Urinary bladder (tissue), 4 donors: ENCODE results near the gene RARA. TPM values are rescaled to one million over a fixed set of nuclear protein-coding genes. Genes with fewer than 3 reads are reported as not detected.

Experiments
- DNase-seq: peaks from one replicate; pipeline ENCODE4 v3.0.0-alpha.2; 2015; ENCODE audit errors: extremely low spot score
- H3K27ac ChIP-seq: one replicate; pipeline ENCODE4 v1.5.1; 2013; ENCODE audit warnings: low read depth, mild to moderate bottlenecking, moderate library complexity
- H3K36me3 ChIP-seq: one replicate; pipeline ENCODE4 v1.6.1; 2013; ENCODE audit warnings: mild to moderate bottlenecking, moderate library complexity; ENCODE audit not compliant: insufficient read depth
- H3K4me1 ChIP-seq: one replicate; pipeline ENCODE4 v1.6.1; 2013; ENCODE audit warnings: mild to moderate bottlenecking, moderate library complexity; ENCODE audit not compliant: insufficient read depth
- H3K4me3 ChIP-seq: one replicate; pipeline ENCODE4 v1.5.1; 2013; ENCODE audit warnings: low read depth, low read length
- WGBS: extraction: QIAGEN DNeasy Blood & Tissue Kit; methylation state at CpG from one replicate; pipeline ENCODE4 v1.1.7; 2013; 5-methylcytosine and 5-hydroxymethylcytosine counted together
- polyA plus RNA-seq: library from polyadenylated mRNA; stranded (reverse); fragments of 200-250 nt; gene quantifications from one replicate; pipeline ENCODE4 v1.2.3, GENCODE V29; 2013
- total RNA-seq: library from RNA; depleted of rRNA; stranded (reverse); fragments of >200 nt; gene quantifications from one replicate; pipeline ENCODE4 v1.2.3, GENCODE V29; 2014
- donor health status: healthy with polysubstance abuse.
- donor health status: healthy.

The RARA gene
- total RNA-seq (10.6 TPM), polyA plus RNA-seq (47.6 TPM)

- WGBS: 8% methylated on average over 20 of the region's 20 CpGs
- Histone ChIP-seq H3K4me3 (peak within 1 kb of the TSS; percentile 43), H3K27ac (peak within 1 kb of the TSS; percentile 75), H3K36me3 (no peaks in the 10 kb centered on the region), H3K4me1 (no peaks in the 10 kb centered on the region)
- DNase-seq: no peak
Observed at GRCh38 chr17:40309031-40309948, at the start of gene RARA. RARA (plus strand) TSS chr17:40309180; CDS start chr17:40331219, 22,039 bp downstream.

- Histone ChIP-seq H3K4me1 (no peaks in the 10 kb centered on the region), H3K36me3 (peaks cover 9% of the 10 kb centered on the region), H3K4me3 (no peak overlapping the region), H3K27ac (no peak overlapping the region)
- WGBS: 92% methylated on average over 2 of the region's 2 CpGs
- no peak for DNase-seq
Observed at GRCh38 chr17:40259505-40259904, 49.5 kb upstream of the RARA start.

- Histone ChIP-seq H3K27ac (no peak overlapping the region), H3K4me1 (no peaks in the 10 kb centered on the region), H3K4me3 (no peak overlapping the region), H3K36me3 (peaks cover 12% of the 10 kb centered on the region)
- no peak for DNase-seq
- WGBS: 88% methylated on average over 7 of the region's 7 CpGs
Observed at GRCh38 chr17:40260528-40260927, 48.5 kb upstream of the RARA start.

- no peak for DNase-seq
- WGBS: 82% methylated on average over 21 of the region's 21 CpGs
- H3K4me3 ChIP-seq: no peak overlapping the region
- peaks cover 9% of the 10 kb centered on the region for H3K36me3 ChIP-seq
- no peak overlapping the region for H3K27ac ChIP-seq
- no peaks in the 10 kb centered on the region for H3K4me1 ChIP-seq
Observed at GRCh38 chr17:40264458-40265185, 44.4 kb upstream of the RARA start.

- WGBS: 87% methylated on average over 5 of the region's 5 CpGs
- DNase-seq: no peak
- Histone ChIP-seq H3K4me3 (no peak overlapping the region), H3K4me1 (no peaks in the 10 kb centered on the region), H3K36me3 (peaks cover 8% of the 10 kb centered on the region), H3K27ac (no peak overlapping the region)
Observed at GRCh38 chr17:40265337-40265736, 43.6 kb upstream of the RARA start.

GRCh38 chr17:40266882-40267281 is 42.1 kb upstream of the RARA start:
- no peak for DNase-seq
- Histone ChIP-seq H3K27ac (no peak overlapping the region), H3K4me1 (no peaks in the 10 kb centered on the region), H3K4me3 (no peak overlapping the region), H3K36me3 (peaks cover 6% of the 10 kb centered on the region)
- WGBS: 94% methylated on average over 6 of the region's 6 CpGs

DNA sequence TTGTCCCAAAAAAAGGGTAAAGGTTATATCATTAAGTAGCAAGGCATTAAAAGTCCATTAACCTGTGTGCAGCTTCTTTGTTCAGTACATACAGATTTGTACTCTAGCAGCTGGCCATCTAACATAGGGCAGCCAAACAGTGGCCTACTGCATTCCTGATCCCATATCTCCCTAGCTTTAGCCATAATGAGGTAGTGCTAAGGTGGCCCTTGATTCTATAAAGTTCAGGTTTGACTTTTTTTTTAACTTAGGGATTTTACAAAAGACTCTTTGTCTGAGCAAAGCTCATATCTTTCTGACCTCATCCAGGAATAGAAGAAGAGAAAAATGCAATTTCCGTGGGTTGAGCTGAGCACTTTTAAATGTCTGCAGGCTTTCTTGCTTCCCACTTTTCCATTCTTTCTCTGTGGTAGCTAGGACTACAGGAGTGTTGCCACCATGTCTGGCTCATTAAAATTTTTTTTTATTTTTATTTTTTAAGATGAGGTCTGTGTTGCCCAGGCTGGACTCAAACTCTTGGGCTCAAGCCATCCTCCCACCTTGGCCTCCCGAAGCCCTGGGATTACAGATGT is 40.8 kb upstream of the RARA start:
- Histone ChIP-seq H3K4me1 (no peaks in the 10 kb centered on the region), H3K4me3 (no peak overlapping the region), H3K27ac (no peak overlapping the region), H3K36me3 (peaks cover 8% of the 10 kb centered on the region)
- DNase-seq: no peak
- 84% methylated on average over 2 of the region's 2 CpGs for WGBS

DNA sequence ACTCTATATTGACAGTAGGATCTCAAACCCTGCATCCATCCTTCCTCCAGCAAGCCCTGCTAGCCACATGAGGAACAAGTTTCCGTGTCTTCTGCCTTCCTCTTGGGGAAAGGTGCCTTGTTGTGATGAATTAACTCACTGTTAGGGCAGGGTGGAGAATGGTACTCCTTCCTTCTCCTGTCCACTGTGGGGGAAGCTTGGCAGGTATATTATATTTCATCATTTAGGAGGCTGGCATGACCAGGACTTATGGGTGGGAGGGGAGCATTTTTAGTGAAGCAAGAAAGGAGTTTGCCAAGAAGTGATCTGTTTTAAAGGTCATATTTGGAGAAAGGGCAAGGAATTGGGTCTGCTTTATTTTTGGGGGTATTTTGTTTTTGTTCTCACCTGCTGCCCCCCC is 30.6 kb upstream of the RARA start:
- Histone ChIP-seq H3K27ac (no peak overlapping the region), H3K4me3 (no peak overlapping the region), H3K4me1 (no peaks in the 10 kb centered on the region), H3K36me3 (peaks cover 3% of the 10 kb centered on the region)
- DNase-seq: no peak
- WGBS: 86% methylated on average over 1 of the region's 1 CpG

DNA sequence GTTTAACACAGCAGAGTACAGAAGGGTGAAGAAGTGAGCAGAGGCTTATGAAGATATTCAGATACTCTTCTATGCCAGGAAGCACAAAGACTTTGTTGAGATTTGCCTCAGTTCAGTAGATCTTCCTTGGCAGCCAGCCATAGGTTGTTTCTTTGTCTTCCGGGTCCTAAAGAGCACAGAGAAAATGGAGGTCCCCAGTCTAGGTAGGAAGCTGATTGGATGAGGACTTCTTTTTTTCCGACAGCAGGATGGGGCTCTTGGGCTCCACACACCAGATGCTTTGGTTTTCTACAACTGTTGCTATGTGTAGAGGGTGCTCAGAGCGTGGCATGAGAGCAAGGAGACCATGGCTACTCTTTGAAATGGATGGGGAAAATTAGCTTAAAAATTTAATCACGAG is 29.6 kb upstream of the RARA start:
- WGBS: 81% methylated on average over 4 of the region's 4 CpGs
- Histone ChIP-seq H3K4me1 (no peaks in the 10 kb centered on the region), H3K4me3 (no peak overlapping the region), H3K36me3 (peaks cover 3% of the 10 kb centered on the region), H3K27ac (no peak overlapping the region)
- no peak for DNase-seq

- WGBS: 79% methylated on average over 2 of the region's 2 CpGs
- peaks cover 3% of the 10 kb centered on the region for H3K36me3 ChIP-seq
Observed at GRCh38 chr17:40281663-40282062, 27.3 kb upstream of the RARA start.

DNA sequence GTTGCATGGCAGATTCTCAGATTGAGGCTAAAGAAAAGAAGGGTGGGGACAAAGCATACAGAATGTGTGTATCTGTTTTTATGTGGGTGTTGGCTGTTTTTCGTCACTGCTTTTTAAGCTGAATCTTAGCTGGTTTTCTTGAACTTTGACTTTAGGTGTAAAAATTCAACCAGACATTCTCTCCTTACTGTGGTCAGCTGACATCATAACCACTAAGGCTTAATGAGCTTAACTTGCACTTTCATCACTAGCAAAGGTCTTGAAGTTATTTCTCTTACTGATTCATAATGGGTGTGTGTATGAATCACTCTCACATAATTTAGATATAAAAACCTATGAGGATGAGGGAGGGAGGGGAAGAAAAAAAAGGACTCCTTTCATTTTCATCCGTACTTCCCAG is 25.3 kb upstream of the RARA start:
- 57% methylated on average over 2 of the region's 2 CpGs for WGBS
- Histone ChIP-seq H3K27ac (peak overlapping the region; percentile 63), H3K4me1 (no peaks in the 10 kb centered on the region), H3K36me3 (peaks cover 2% of the 10 kb centered on the region), H3K4me3 (no peak overlapping the region)
- DNase-seq: no peak

More at GRCh38 chr17:40281663-40282062, 27.3 kb upstream of the RARA start:
- no peak for DNase-seq
- no peak overlapping the region for H3K4me3 ChIP-seq
- no peaks in the 10 kb centered on the region for H3K4me1 ChIP-seq
- no peak overlapping the region for H3K27ac ChIP-seq

DNA sequence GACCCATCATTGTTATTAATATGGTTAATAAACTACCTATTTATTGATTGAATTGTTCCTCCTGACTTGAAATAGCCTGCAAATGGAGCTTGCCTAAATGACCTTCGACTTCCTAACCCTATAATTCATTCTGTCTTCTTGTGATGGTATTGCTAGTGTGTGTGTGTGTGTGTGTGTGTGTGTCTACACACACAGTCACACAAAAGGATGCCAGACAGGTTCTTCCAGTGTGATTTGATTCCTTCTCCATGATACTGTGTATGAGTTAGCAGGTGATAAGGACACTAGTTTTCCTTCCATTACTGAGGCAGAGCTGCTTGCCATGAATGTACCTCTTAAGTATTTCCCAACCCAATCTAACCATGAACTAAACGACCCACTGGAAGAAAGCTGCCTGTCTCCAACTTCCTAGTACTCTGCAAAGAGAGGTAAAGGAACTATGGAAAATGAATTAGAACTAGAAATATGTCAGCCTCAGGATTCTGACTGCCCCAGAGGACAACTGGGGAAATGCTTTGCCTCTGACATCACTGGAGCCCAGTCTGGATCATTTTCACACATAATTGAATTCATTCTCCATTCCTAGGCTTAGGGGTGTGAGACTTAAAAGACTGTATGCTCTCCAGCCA is 24.8 kb upstream of the RARA start:
- peak; percentile 65 for DNase-seq
- peaks cover under 1% of the 10 kb centered on the region for H3K36me3 ChIP-seq
- H3K27ac ChIP-seq: peak overlapping the region; percentile 52
- no peak overlapping the region for H3K4me3 ChIP-seq
- WGBS: 55% methylated on average over 2 of the region's 2 CpGs
- no peaks in the 10 kb centered on the region for H3K4me1 ChIP-seq

GRCh38 chr17:40286473-40286872 is 22.5 kb upstream of the RARA start:
- no peaks in the 10 kb centered on the region for H3K36me3 ChIP-seq
- no peak overlapping the region for H3K4me3 ChIP-seq
- no peak overlapping the region for H3K27ac ChIP-seq
- 92% methylated on average over 2 of the region's 2 CpGs for WGBS
- H3K4me1 ChIP-seq: no peaks in the 10 kb centered on the region
- DNase-seq: no peak
